HG02885 (cell line): ENCODE results near the gene PXDN.

ENCODE experiments used
- ATAC-seq: cut with Tn5 transposase; IDR thresholded peaks from one replicate; pipeline ENCODE4 v1.9.1; 2021; ENCODE audit warnings: mild to moderate bottlenecking; ENCODE audit not compliant: unreplicated experiment, poor library complexity

The PXDN gene

DNA sequence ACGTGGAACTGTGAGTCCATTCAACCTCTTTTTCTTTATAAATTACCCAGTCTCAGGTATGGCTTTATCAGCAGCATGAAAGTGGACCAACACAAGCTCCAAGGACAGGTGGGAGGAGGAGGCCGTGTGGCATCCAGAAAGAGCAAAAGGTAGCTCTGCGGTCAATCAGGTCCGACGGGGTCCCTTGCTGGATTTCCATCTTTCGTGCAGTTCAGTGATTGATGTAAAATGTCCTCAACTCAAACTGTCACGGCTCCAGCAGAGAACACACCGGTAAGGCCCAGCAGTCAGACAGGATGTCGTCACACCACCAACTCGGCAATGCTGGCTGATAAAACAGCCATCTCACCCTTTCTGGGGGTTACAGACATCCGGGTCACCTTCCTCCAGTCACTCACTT, 123.3 kb downstream of the PXDN start:
- no peak for ATAC-seq

DNA sequence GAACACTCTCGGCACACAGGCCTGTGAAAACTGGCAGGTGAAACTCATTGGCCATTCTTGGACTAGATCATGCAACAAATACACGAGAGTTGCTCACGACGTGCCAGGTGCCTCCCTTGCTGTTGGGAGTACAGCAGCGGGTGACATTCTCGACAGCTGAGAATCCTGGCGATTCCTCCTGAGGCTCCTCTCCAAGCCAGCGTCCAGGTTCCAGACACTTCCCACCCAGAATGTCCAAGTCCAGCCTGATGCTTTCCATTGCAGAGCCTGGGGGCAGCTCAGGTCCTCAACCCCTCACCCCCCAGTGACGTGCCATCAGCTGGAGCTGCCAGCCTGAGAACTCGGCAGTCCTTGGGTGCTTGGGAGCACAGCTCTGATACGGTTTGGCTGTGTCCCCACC, 124.2 kb downstream of the PXDN start:
- no peak for ATAC-seq

DNA sequence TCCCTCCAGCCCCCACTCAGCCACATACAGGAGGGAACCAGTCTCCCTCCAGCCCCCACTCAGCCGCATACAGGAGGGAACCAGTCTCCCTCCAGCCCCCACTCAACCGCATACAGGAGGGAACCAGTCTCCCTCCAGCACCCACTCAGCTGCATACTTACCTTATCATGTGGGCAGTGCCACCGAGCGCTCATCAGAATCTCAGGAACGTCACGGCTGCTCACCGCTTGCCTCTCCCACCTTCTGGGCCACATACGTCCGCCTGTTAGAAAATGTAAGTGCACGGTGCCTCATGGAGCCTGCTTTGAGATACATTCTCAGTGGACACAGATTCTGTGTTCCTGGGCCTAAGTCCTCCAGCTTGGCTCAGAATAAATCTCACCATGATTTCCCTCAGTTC, 124.8 kb downstream of the PXDN start:
- no peak for ATAC-seq

DNA sequence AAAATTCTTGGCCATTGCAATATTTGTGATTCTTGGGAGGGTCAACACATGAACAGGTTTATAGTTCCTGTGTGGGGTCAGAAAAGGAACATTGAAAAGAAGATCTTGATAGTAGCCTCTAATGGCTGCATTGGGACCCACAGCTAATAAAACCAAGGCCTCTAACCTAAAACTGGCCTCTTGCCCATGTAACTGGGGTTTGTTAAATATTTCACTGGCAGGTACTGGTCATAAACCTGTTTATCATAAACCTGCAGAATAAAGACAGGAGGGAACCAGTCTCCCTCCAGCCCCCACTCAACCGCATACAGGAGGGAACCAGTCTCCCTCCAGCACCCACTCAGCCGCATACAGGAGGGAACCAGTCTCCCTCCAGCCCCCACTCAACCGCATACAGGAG, 125.3 kb downstream of the PXDN start:
- ATAC-seq: no peak

DNA sequence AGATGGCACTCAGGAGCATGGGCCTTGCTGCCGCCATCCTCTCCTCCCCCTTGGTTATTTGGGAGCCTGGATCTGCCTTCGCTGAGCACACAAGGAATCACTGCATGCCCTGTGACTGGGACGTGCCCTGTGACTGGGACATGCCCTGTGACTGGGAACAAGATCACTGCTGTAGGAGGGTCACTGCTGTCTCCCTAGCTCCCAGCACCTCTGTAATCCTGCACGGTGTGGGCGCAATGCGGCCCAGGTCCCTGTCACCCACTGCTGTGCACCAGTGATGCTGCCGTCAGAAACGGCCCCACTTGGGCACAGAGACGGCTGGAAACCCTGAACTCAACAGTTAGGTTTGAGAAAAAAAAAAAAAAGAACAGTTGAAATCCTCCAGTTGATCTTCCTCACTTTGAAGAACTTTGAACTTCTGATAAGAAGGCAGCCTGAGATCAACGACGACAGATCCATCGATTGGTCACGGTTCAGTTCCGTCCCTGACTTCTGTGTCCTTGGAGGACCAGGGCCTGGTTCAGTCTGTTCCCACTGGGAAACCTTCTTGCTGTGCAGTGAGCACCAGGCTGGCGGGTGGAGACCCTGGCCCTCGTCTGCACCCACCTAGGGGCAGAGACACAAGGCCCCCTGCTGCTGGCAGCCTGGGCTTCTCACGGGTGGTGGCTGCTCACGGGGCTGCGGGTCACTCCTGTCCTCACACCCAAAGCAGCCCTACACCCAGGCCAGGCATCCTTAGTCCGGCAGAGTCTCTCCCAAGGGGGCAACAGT, 125.9 kb downstream of the PXDN start:
- ATAC-seq: no peak

DNA sequence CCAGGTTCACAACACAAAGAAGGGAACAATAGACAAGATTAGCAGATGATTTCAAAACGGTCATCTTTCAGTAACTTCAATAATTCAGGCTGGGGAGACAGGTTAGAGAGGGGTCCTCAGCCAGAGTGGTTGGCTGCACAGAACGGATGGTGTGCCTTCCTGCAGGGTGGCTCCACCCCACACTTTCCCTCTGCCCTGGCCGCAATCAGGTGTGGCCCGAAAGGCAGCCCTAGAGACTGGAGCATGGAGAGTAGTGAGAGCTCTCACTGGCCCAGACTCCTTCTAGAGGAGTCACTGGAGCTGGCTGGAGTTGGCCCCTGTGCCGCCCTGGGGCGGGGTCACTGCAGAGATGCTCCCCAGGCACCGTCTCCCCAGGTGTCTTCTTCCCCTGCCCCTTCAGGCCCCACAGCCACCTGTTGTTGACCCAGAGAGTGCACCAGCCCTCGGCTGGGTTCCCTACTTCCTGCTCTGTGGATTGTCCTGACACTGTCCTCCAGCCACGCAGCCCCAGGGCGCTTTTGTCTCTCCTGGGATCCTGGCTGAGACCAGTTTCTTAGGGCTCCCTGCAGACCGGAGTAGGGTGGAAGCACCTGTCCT, 126.8 kb downstream of the PXDN start:
- ATAC-seq: no peak

DNA sequence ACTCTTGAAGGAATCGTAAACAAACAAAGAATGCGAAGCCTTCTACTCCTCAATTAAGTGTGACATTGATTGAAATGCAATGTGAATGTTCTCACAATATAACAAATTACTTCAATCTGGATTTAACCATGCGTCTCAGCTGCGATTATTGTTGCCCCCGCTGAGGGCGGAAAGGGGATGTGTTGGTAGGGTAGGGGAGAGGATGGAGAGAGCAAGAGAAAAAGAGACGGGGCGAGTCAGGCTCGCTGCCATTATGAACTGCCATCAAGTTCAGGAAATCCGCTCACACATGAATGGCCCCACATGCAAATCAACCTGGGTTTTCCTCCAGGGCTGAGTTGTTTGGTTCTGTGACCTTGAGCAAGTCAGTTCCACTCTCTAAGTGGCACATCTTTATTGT, 129.8 kb downstream of the PXDN start:
- peak; percentile 78 for ATAC-seq

DNA sequence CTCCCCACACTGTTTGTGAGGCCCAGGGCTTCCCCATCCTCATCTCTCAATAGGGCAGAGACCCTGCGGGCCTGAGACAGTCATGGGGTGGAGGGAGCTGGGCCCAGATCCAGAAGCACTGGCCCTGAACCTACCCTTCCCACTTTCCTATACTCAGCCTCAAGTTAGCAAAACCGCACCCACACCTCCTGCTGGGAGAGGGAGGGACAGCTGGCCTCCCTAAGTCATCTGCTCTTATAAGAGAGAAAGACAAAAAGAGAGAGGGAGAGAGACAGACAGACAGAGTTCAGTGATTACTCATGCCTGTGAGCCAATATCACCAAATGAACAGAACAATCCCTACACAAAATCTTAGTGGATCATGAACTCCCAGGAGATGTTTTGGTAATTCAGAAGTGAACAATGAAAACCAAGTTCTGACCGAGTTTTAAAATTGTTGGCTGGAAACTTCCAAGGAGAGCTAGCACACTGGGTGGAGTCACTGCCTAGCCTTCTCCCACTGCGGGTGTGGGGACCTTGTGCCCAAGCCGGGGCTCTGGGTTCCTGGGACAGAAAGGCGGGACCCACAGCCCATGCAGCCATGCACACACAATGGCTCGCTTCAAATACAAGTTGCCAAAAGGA, 130.5 kb downstream of the PXDN start:
- no peak for ATAC-seq

DNA sequence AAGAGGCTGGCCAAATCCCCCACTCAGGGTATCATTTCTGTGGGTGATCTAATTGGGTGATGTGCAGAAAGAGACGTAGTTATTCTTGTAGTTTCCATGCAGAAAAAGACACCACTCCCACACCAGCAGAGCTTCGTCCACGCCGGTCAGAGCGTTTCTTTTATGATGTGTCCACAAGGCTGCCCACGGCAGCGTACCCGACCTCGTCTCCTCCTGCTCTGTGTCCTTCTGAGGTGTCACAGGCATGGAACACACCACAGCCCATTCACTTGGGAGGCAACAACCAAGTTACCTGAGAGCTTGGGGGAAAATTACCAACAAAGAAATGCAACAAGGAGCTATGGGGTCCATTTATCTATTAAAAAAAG, 131.3 kb downstream of the PXDN start:
- no peak for ATAC-seq

DNA sequence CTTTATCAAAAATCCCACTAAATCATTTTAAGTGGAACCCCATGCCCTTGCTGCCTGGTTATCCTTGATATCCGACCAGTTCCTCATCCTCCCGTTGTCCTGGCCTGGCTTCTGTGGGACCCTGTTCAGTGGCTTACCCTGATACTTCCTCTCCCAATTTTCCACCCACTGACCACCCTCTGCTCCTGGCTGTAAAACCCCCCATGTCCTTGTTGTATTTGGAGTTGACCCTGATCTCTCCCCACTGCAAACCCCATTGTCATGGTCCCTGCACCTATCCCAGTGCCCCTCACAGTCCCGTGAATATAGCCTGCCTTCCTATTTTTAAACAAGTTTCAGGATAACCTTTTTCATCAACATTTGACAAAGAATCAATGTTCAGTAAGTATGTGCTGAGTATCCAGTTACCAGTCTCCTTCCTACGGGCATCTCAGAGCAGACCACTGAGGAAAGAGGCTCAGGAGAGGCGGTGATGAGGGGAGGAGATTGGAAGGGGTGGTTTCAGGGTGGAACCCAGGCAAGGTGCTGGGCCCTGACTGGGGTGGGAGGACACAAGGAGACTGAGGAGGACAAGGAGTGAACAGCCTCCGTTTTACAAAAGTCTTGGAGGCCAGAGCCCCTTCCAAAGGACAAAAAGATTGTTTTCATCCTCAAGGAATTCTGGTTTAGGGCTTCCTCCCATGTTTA, 131.8 kb downstream of the PXDN start:
- no peak for ATAC-seq

DNA sequence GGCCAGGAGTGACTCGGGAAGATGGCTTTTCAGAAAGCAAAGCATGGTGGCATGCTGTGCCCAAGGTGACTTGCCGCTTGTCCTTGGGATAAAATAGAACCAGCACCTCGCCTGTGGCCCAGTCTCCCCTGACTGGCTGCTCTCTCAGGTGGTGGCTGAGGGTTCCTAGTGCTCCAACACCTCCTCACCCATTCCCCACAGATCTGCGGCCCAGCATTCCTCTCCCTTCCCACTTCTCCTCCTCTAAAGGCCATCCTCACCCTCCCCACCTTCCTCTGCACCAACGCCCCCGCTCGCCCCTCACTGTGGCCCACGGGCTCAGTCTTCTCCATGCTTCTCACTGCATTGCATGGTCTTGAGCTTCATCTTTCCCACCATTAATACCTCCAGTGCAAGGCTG, 132.4 kb downstream of the PXDN start:
- ATAC-seq: no peak

DNA sequence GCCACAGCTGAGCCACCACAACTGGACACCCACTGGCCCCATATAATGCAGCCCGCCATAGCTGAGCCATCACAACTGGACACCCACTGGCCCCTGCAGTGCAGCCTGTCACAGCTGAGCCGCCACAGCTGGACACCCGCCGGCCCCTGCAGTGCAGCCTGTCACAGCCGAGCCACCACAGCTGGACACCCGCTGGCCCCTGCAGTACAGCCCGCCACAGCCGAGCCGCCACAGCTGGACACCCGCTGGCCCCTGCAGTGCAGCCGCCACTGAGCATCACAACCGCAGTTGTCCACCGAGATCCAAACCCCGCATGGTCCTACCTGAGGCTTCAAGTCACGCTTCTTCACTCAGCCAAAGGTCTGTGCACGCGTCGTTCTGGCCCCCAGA, 134.2 kb downstream of the PXDN start:
- no peak for ATAC-seq

DNA sequence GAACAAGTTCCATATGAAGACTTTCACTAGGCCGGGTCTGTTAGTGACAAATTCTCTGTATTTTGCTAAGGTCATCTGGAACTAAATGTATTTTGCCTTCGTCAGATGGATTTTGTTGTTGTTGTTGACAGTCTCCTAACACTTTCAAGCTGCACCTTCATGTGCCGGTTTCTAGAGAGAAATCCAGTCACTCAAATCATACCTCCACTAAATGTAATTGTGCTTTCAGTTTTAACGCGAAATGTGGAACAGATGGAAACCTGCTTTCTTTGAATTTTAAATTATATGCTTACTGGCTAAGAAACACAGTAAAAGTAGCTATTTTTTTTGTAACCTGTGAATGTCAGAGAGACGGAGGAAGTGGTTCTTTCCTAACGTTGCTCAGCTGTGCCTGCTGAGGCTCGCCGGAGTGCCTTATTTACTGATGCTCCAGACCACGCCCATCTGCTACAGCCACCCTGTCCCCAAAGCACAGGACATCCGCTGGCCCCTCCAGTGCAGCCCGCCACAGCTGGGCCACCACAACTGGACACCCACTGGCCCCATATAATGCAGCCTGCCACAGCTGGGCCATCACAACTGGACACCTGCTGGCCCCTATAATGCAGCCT, 134.7 kb downstream of the PXDN start:
- no peak for ATAC-seq

DNA sequence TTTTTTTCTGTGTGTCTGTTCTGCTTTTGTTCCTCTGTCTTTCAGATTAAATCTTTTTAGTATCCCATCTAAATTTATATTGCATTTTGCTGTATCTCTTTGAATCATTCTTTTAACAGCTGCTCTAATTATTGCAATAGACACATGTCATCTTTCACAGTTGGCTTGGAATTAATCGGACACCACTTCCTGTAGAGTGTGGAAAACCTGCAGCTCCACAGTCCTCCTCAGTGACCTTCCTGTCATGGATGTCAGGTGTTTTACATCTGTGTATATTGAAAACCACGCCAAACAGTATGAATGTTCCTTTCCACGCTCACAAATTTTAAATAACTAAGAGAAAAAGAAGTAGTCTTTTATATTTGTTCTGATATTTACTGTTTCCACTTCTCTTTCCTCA, 135.3 kb downstream of the PXDN start:
- no peak for ATAC-seq

DNA sequence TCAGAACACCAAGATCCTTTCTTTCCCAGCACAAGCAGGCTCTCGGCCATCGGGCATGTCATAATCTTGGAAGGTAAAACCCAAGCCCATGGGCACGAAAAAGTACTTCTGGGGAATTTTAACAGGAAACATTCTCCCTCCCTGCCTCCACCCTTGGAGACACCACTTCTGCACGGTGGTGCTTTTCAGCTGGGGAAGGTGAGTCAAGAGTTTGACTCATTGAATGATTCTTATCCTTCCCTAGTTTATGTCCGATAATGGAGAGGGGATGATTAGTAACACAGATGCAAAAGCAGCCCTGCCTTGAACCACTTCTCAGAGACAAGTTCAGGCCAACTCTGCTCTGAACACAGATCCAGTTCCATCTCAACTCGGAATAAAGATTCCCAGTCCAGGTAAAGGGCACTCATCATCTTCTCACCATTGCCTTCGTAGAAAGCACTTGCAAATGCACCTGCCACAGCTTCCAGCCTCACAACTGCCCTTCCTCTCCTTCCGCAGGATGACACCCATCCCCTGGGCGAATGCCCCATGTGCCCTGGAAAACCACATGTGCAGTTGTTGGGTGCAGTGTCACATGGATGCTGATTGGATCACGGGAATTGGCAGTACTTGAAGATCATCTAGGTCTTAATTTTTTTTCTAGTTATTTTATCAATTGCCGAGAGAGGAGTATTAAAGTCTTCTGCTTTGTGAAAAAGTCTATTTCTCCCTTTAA, 136.2 kb downstream of the PXDN start:
- ATAC-seq: no peak

DNA sequence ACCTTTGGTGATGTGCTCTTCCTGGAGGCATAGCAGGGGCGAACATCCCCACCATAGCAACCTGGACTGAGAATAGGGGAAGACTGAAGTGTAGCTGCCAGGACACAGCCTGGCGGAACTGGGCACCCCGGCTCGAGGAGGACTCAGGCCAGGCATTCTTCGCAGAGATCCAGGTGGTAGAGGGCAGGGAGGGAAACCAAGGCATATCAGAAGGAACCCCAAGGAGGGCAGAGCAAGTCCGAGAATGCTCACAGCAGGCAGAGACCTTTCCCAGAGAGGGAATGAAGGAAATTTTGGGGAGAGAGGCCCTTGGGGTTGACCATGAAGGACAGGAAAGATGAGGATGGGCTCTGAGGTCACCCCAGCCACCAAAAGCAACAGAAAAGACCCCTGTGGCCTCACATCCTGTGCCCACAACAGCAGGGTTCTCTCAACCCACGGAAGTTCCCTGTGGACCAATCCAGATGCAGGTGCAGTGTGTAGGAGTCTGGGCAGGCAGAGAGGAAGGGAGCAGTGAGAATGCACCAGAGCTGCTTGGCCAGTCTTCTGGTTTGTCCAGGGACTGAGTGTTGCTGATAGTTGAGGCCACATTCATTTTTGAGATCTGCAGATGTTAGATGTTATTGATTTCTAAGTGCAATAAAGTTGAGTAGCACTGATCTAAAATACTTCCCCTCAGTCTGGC, 136.9 kb downstream of the PXDN start:
- no peak for ATAC-seq

DNA sequence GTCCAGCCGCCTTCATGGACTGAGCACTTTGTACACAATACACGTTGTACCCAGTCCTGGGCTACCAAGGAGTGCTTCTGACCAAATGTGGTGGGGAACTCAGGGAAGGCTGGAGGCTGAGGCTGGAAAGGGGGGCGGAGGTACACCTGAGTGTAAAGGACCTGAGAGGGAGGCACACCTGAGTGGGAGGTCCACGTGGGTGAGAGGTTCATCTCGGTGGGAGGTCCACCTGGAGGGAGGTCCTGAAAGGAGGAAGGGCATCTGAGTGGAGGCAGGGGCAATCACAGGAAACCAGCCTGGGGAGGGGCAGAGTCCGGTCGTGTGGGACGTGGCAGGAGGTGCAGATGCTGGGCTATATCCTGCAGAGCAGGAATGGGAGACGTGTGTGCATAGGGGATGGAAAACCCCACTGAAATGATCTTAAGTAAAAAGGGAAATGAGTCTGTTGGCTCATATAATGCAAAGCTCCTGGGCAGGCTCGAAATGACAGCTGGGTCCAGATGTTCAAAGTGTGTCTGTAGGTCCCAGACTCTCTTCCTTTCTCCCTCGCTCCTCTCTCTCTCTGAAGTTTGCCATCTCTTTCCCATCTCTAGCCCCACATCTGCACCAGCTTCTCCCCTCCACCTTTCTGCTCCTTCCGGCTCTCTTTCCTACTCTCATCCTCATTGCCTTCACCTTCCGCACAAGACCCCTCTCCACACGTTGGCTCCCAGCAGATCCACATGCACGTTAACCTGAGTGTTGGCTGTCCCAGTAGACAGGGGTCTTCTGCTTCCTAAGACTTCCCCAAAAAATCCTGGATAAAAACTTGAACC, 137.7 kb downstream of the PXDN start:
- peak; percentile 48 for ATAC-seq

DNA sequence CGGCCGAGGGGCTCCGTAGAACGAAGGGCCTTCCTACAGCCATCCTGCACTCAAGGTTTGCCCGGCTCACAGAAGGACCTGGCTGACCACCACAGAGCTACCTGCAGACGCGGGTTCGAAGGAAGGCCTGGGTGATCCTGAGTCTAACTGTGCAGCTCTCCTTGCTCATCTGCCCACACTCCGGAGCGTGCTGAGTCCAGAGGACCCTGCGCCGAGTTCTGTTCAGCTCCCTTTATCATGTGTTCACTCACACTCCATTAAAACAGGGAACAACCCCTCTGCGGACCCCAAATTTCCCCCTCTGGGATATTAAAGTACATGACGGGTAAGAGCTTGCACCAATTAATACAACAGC, 138.3 kb downstream of the PXDN start:
- ATAC-seq: no peak
